ENCODE results near the gene CD40. TPM values are rescaled to one million over a fixed set of nuclear protein-coding genes. Genes with fewer than 3 reads are reported as not detected.

Gene CD40
- total and polyA plus RNA-seq, 2 donors (not counting 1 experiment from before 2014, with no cell fraction given): 1.5 to 2.3 TPM

GRCh38 chr20:46173652-46174468, 55.7 kb downstream of the CD40 start:
- Histone ChIP-seq H3K27me3 (ENCODE audit: control insufficient read depth, insufficient read depth, low read length) (peaks cover 32% of the 10 kb centered on the region), H3K9ac (ENCODE audit: insufficient read depth, low read length) (no peak overlapping the region), H3K4me1 (ENCODE audit: control insufficient read depth, extremely low read depth, insufficient read depth, low read length) (no peaks in the 10 kb centered on the region), H3K4me2 (ENCODE audit: extremely low read depth, insufficient read depth, low read length) (no peak overlapping the region), H4K20me1 (ENCODE audit: control insufficient read depth, extremely low read depth, insufficient read depth, low read length) (no peaks in the 10 kb centered on the region), H3K27ac (ENCODE audit: insufficient read depth, low read length) (no peak overlapping the region), H3K4me3 (replicated peaks in 1 of 4; ENCODE audit: control extremely low read depth in 1 of 4, insufficient read depth in 1 of 4, low read depth in 3 of 4, low read length in 4 of 4) (no peak overlapping the region), H2AFZ (ENCODE audit: low read length) (no peak overlapping the region), H3K9me3 (ENCODE audit: control insufficient read depth, insufficient read depth, low read depth, low read length) (no peaks in the 10 kb centered on the region), H3K79me2 (ENCODE audit: control insufficient read depth, insufficient read depth, low read length) (no peaks in the 10 kb centered on the region), H3K36me3 (ENCODE audit: control insufficient read depth, insufficient read depth, low read length) (no peaks in the 10 kb centered on the region)
- TF ChIP-seq EZH2 (IDR thresholded peaks at IDR 0.05; ENCODE audit: low read length, missing control alignments) (peak; percentile 44), CTCF (conservative IDR thresholded peaks at IDR 0.05 in 1 of 2, IDR thresholded peaks at IDR 0.05 in 1 of 2; ENCODE audit: low read depth in 1 of 2, low read length in 2 of 2) (no peak)
- no peak for DNase-seq (ENCODE audit: low read depth in 2 of 2)

- no peaks in the 10 kb centered on the region for H4K20me1 ChIP-seq (ENCODE audit: control insufficient read depth, extremely low read depth, insufficient read depth, low read length)
- no peaks in the 10 kb centered on the region for H3K9me3 ChIP-seq (ENCODE audit: control insufficient read depth, insufficient read depth, low read depth, low read length)
- H3K9ac ChIP-seq (ENCODE audit: insufficient read depth, low read length): no peak overlapping the region
- no peaks in the 10 kb centered on the region for H3K4me1 ChIP-seq (ENCODE audit: control insufficient read depth, extremely low read depth, insufficient read depth, low read length)
- no peak overlapping the region for H2AFZ ChIP-seq (ENCODE audit: low read length)
- peak; percentile 18 to 54 for TF ChIP-seq CTCF (conservative IDR thresholded peaks at IDR 0.05 in 1 of 2, IDR thresholded peaks at IDR 0.05 in 1 of 2; ENCODE audit: low read depth in 1 of 2, low read length in 2 of 2)
- no peak for TF ChIP-seq EZH2 (IDR thresholded peaks at IDR 0.05; ENCODE audit: low read length, missing control alignments)
- no peak overlapping the region for H3K4me2 ChIP-seq (ENCODE audit: extremely low read depth, insufficient read depth, low read length)
- no peaks in the 10 kb centered on the region for H3K79me2 ChIP-seq (ENCODE audit: control insufficient read depth, insufficient read depth, low read length)
- no peak overlapping the region for H3K4me3 ChIP-seq (replicated peaks in 1 of 4; ENCODE audit: control extremely low read depth in 1 of 4, insufficient read depth in 1 of 4, low read depth in 3 of 4, low read length in 4 of 4)
- no peaks in the 10 kb centered on the region for H3K36me3 ChIP-seq (ENCODE audit: control insufficient read depth, insufficient read depth, low read length)
- peaks cover 32% of the 10 kb centered on the region for H3K27me3 ChIP-seq (ENCODE audit: control insufficient read depth, insufficient read depth, low read length)
- no peak overlapping the region for H3K27ac ChIP-seq (ENCODE audit: insufficient read depth, low read length)
- peak; percentile 42 to 48 for DNase-seq (ENCODE audit: low read depth in 2 of 2)
Observed at GRCh38 chr20:46174469-46175126, 56.5 kb downstream of the CD40 start.

- H3K27ac ChIP-seq (ENCODE audit: insufficient read depth, low read length): no peak overlapping the region
- H2AFZ ChIP-seq (ENCODE audit: low read length): no peak overlapping the region
- H3K27me3 ChIP-seq (ENCODE audit: control insufficient read depth, insufficient read depth, low read length): peaks cover 32% of the 10 kb centered on the region
- no peaks in the 10 kb centered on the region for H3K9me3 ChIP-seq (ENCODE audit: control insufficient read depth, insufficient read depth, low read depth, low read length)
- no peaks in the 10 kb centered on the region for H3K4me1 ChIP-seq (ENCODE audit: control insufficient read depth, extremely low read depth, insufficient read depth, low read length)
- no peaks in the 10 kb centered on the region for H3K79me2 ChIP-seq (ENCODE audit: control insufficient read depth, insufficient read depth, low read length)
- no peak overlapping the region for H3K9ac ChIP-seq (ENCODE audit: insufficient read depth, low read length)
- no peak overlapping the region for H3K4me3 ChIP-seq (replicated peaks in 1 of 4; ENCODE audit: control extremely low read depth in 1 of 4, insufficient read depth in 1 of 4, low read depth in 3 of 4, low read length in 4 of 4)
- no peaks in the 10 kb centered on the region for H4K20me1 ChIP-seq (ENCODE audit: control insufficient read depth, extremely low read depth, insufficient read depth, low read length)
- H3K36me3 ChIP-seq (ENCODE audit: control insufficient read depth, insufficient read depth, low read length): no peaks in the 10 kb centered on the region
- no peak for DNase-seq (ENCODE audit: low read depth in 2 of 2)
- no peak overlapping the region for H3K4me2 ChIP-seq (ENCODE audit: extremely low read depth, insufficient read depth, low read length)
- TF ChIP-seq EZH2 (IDR thresholded peaks at IDR 0.05; ENCODE audit: low read length, missing control alignments) (no peak), CTCF (conservative IDR thresholded peaks at IDR 0.05 in 1 of 2, IDR thresholded peaks at IDR 0.05 in 1 of 2; ENCODE audit: low read depth in 1 of 2, low read length in 2 of 2) (no peak)
Observed at GRCh38 chr20:46175127-46175494, 57.0 kb downstream of the CD40 start.
